Measurements from ENCODE around the gene TNPO2.

TNPO2 gene

DNA sequence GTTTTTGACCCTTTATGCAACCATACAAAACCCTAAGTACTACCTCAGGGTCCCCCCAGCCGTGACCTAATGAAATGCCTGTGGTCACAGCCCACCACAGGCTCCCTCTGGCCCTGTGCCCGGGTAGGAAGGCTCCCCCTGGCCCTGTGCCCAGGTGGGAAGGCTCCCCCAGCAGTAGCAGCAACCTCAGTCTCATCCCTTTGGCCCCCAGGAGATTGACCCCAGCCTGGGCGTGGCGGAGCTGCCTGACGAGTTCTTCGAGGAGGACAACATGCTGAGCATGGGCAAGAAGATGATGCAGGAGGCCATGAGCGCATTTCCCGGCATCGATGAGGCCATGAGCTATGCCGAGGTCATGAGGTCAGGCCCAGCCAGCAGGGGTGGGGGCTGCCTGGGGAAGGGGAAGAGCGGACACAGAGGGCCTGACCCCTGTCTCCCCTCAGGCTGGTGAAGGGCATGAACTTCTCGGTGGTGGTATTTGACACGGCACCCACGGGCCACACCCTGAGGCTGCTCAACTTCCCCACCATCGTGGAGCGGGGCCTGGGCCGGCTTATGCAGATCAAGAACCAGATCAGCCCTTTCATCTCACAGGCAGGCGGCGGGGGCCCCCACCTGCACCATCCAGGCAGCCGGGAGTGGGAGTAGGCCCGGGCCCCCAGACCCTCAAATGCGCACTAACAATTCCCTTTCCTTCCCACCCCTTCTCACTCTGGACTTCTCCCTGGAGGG lies 21.6 kb upstream of the TNPO2 start:
- DNase-seq (ENCODE audit: low read depth in 1 of 2, low spot score in 1 of 2) = no peak
- Histone ChIP-seq H3K4me3 (replicated peaks; ENCODE audit: insufficient read depth, low read length) (no peak overlapping the region), H3K27ac (replicated peaks) (no peak overlapping the region), H3K27me3 (ENCODE audit: insufficient read depth, poor library complexity, severe bottlenecking) (no peaks in the 10 kb centered on the region)
- no peak for TF ChIP-seq POLR2AphosphoS5 (IDR thresholded peaks at IDR 0.05; ENCODE audit: low read depth)
- no peak for TF ChIP-seq GABPA (IDR thresholded peaks at IDR 0.05; ENCODE audit: low read depth)
- no peak for TF ChIP-seq CTCF (IDR thresholded peaks at IDR 0.05; ENCODE audit: insufficient read depth, low read length)
- TF ChIP-seq SPI1 (IDR thresholded peaks at IDR 0.05; ENCODE audit: borderline replicate concordance, low read depth) = no peak
- no peak for TF ChIP-seq REST (IDR thresholded peaks at IDR 0.05; ENCODE audit: insufficient replicate concordance, low read depth)

- DNase-seq (ENCODE audit: low read depth in 1 of 2, low spot score in 1 of 2) = no peak
- peak overlapping the region; percentile 95 for H3K4me3 ChIP-seq (replicated peaks; ENCODE audit: insufficient read depth, low read length)
- no peaks in the 10 kb centered on the region for H3K27me3 ChIP-seq (ENCODE audit: insufficient read depth, poor library complexity, severe bottlenecking)
- no peak for TF ChIP-seq SPI1 (IDR thresholded peaks at IDR 0.05; ENCODE audit: borderline replicate concordance, low read depth)
- H3K27ac ChIP-seq (replicated peaks) = peak overlapping the region; percentile 99
Observed at GRCh38 chr19:12737835-12738351, 14.2 kb upstream of the TNPO2 start.

DNA sequence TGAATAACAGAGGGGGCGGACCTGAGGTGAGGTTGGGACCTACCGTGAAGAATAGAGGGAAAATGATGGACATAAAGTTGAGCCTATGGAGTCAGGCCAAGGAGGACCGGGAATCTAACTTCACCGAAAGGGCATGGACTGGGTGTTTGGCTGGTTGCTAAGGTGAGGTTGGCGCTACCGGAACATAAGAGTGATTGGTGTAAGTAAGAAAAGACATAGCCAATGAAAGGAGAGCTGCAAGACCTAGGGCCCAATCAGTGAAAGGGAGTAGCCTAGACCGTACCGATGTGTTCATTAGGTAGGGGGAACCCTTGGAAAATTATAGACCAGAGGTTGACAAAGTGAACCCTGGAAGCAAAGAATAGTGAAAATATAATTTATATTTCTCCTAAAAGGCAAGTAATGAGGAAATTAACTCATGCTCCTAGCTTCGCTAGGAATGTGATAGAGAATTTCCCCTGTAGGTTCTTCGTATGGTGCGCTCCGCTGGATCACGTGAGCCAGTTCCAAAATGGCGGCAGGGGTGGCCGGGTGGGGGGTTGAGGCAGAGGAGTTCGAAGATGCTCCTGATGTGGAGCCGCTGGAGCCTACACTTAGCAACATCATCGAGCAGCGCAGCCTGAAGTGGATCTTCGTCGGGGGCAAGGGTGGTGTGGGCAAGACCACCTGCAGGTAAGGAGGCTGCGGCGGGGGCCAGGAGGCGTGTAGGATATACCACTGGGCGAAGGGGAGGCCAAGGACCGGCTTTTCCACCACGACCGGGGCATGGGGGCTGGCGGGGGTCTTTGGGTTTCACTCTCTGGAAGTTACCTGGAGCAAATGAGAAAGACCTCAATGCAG lies 13.5 kb upstream of the TNPO2 start, which contains the start of gene GET3:
TSS of gene GET3 (plus strand) at position 503 of the 840 bp plus-strand sequence. CDS start at position 512, 9 bp downstream.
- H3K4me3 ChIP-seq (replicated peaks; ENCODE audit: insufficient read depth, low read length) = peak within 1 kb of the TSS; percentile 95

More for the DNA sequence above, 13.5 kb upstream of the TNPO2 start, which contains the start of gene GET3:
- peak; percentile 97 to 98 for DNase-seq (ENCODE audit: low read depth in 1 of 2, low spot score in 1 of 2)
- no peaks in the 10 kb centered on the region for H3K27me3 ChIP-seq (ENCODE audit: insufficient read depth, poor library complexity, severe bottlenecking)
- H3K27ac ChIP-seq (replicated peaks) = peak within 1 kb of the TSS; percentile 99
- TF ChIP-seq SPI1 (IDR thresholded peaks at IDR 0.05; ENCODE audit: borderline replicate concordance, low read depth) (no peak), CTCF (IDR thresholded peaks at IDR 0.05; ENCODE audit: insufficient read depth, low read length) (no peak), POLR2AphosphoS5 (IDR thresholded peaks at IDR 0.05; ENCODE audit: low read depth) (peak; percentile 72), REST (IDR thresholded peaks at IDR 0.05; ENCODE audit: insufficient replicate concordance, low read depth) (peak; percentile 20), GABPA (IDR thresholded peaks at IDR 0.05; ENCODE audit: low read depth) (no peak)
